Vagina (tissue), 2 donors: ENCODE data around the gene FZR1. TPM values are rescaled to one million over a fixed set of nuclear protein-coding genes. Genes with fewer than 3 reads are reported as not detected.
"Not testable (repeated sequence)": the region's sequence is repeated elsewhere in the genome, so short reads cannot be mapped to it uniquely, and the experiment has no call there.

ENCODE experiments used
- DNase-seq, 2 donors: peaks; one replicate each; pipeline ENCODE4 v3.0.0-alpha.2; 2017; ENCODE audit errors: extremely low spot score in 2 of 2
- H3K27ac ChIP-seq: fragments of 200-600 bp; sonication (generic); one replicate; pipeline ENCODE4 v1.5.1; 2019
- H3K27me3 ChIP-seq: fragments of 200-600 bp; sonication (generic); one replicate; pipeline ENCODE4 v1.5.1; 2019
- H3K36me3 ChIP-seq, 2 donors: fragments of 200-600 bp; sonication (generic); one replicate each; pipeline ENCODE4 v1.5.1; 2017 to 2019
- H3K4me1 ChIP-seq: fragments of 200-600 bp; sonication (generic); one replicate; pipeline ENCODE4 v1.5.1; 2019
- H3K4me3 ChIP-seq, 2 donors: fragments of 200-600 bp; sonication (generic); 1 replicate in 1 of 2; 2 replicates in 1 of 2; pipeline ENCODE4 v1.5.1; 2016 to 2019
- H3K9me3 ChIP-seq: fragments of 200-600 bp; sonication (generic); one replicate; pipeline ENCODE4 v1.5.1; 2019
- POLR2A ChIP-seq, 2 donors: fragments of 450-650 bp; IDR thresholded peaks; one replicate each; pipeline ENCODE4 v1.6.1; 2017; ENCODE audit warnings: antibody characterized with exemption in 2 of 2, mild to moderate bottlenecking in 2 of 2, moderate library complexity in 2 of 2
- POLR2AphosphoS5 ChIP-seq, 2 donors: sonication (generic); formaldehyde crosslinking; IDR thresholded peaks; one replicate each; pipeline ENCODE4 v1.9.0; 2017; ENCODE audit warnings: antibody characterized with exemption in 2 of 2, mild to moderate bottlenecking in 2 of 2, low read depth in 1 of 2; ENCODE audit not compliant: insufficient read depth in 1 of 2
- intact Hi-C: fragments of 100-400 bp; cut with DNase I; formaldehyde crosslinking; loops from one replicate; pipeline ENCODE4 v1.15.1; 2023
- total RNA-seq: library from RNA; depleted of rRNA; stranded (reverse); fragments of >200 nt; gene quantifications from one replicate; pipeline ENCODE4 v1.2.3, GENCODE V29; 2016
- TF ChIP-seq, protein P1 (sequence below), 3 experiments: fragments of 450-650 bp in 2 of 3; fragments of 200-600 bp in 1 of 3; sonication (generic) in 1 of 3; IDR thresholded peaks; one replicate each; pipeline ENCODE4 v1.5.1; 2017 to 2019; ENCODE audit warnings: antibody characterized with exemption in 3 of 3, mild to moderate bottlenecking in 2 of 3, moderate library complexity in 2 of 3

Gene FZR1
- total RNA-seq, 1 donor from 2014 or later = 29.2 TPM

GRCh38 chr19:3565139-3565538, 59.0 kb downstream of the FZR1 start:
- no peak overlapping the region for H3K27ac ChIP-seq
- DNase-seq = no peak
- H3K4me1 ChIP-seq = no peaks in the 10 kb centered on the region
- H3K27me3 ChIP-seq = no peaks in the 10 kb centered on the region
- no peak for TF ChIP-seq POLR2A (IDR thresholded peaks at IDR 0.05)
- TF ChIP-seq, protein P1, sequence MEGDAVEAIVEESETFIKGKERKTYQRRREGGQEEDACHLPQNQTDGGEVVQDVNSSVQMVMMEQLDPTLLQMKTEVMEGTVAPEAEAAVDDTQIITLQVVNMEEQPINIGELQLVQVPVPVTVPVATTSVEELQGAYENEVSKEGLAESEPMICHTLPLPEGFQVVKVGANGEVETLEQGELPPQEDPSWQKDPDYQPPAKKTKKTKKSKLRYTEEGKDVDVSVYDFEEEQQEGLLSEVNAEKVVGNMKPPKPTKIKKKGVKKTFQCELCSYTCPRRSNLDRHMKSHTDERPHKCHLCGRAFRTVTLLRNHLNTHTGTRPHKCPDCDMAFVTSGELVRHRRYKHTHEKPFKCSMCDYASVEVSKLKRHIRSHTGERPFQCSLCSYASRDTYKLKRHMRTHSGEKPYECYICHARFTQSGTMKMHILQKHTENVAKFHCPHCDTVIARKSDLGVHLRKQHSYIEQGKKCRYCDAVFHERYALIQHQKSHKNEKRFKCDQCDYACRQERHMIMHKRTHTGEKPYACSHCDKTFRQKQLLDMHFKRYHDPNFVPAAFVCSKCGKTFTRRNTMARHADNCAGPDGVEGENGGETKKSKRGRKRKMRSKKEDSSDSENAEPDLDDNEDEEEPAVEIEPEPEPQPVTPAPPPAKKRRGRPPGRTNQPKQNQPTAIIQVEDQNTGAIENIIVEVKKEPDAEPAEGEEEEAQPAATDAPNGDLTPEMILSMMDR (IDR thresholded peaks at IDR 0.05) = no peak
- no peaks in the 10 kb centered on the region for H3K9me3 ChIP-seq
- H3K4me3 ChIP-seq = no peak overlapping the region
- H3K36me3 ChIP-seq = no peaks in the 10 kb centered on the region
- intact Hi-C loops = no loop called here

GRCh38 chr19:3570042-3570441, 63.9 kb downstream of the FZR1 start:
- H3K4me1 ChIP-seq = peaks cover 22% of the 10 kb centered on the region
- DNase-seq, H3K36me3 ChIP-seq, intact Hi-C loops, H3K9me3 ChIP-seq, H3K27me3 ChIP-seq, H3K27ac ChIP-seq, H3K4me3 ChIP-seq: not testable (repeated sequence)

DNA sequence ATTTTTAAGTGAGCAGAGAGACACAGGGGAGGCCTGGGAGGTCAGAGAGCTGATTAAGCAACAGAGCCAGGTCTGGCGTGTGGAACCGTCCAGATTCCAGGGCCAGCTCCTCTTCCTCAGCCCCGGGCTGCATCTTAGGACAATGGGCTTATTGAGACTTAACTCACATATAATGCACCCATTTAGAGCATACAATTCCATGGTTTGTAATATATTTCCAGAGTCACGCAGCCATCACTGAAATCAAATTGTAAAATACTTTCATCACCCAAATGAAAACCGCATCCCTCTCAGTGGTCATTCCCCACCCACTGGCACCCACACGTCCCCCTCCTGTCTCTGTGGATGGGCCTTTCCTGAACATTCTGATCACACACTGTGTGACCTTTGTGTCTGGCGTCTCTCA, 64.5 kb downstream of the FZR1 start:
- Histone ChIP-seq H3K9me3 (no peaks in the 10 kb centered on the region), H3K4me1 (peaks cover 22% of the 10 kb centered on the region), H3K27me3 (no peaks in the 10 kb centered on the region), H3K4me3 (no peak overlapping the region), H3K27ac (no peak overlapping the region), H3K36me3 (no peaks in the 10 kb centered on the region)
- no peak for TF ChIP-seq POLR2A (IDR thresholded peaks at IDR 0.05)
- TF ChIP-seq, protein P1 (IDR thresholded peaks at IDR 0.05) = no peak
- TF ChIP-seq POLR2AphosphoS5 (IDR thresholded peaks at IDR 0.05; ENCODE audit: insufficient read depth in 1 of 2, low read depth in 1 of 2) = no peak
- intact Hi-C loops = no loop called here
- DNase-seq = no peak

GRCh38 chr19:3572132-3572854, 66.2 kb downstream of the FZR1 start:
- Histone ChIP-seq H3K36me3 (no peaks in the 10 kb centered on the region), H3K27ac (peak overlapping the region; percentile 85), H3K27me3 (no peaks in the 10 kb centered on the region), H3K4me3 (peak overlapping the region; percentile 90 to 92), H3K4me1 (peaks cover 34% of the 10 kb centered on the region), H3K9me3 (no peaks in the 10 kb centered on the region)
- DNase-seq = peak; percentile 99 to 100
- intact Hi-C loops = no loop called here
- TF ChIP-seq POLR2A (IDR thresholded peaks at IDR 0.05) = no peak
- TF ChIP-seq, protein P1 (IDR thresholded peaks at IDR 0.05) = no peak
- peak; percentile 66 to 74 for TF ChIP-seq POLR2AphosphoS5 (IDR thresholded peaks at IDR 0.05; ENCODE audit: insufficient read depth in 1 of 2, low read depth in 1 of 2)

DNA sequence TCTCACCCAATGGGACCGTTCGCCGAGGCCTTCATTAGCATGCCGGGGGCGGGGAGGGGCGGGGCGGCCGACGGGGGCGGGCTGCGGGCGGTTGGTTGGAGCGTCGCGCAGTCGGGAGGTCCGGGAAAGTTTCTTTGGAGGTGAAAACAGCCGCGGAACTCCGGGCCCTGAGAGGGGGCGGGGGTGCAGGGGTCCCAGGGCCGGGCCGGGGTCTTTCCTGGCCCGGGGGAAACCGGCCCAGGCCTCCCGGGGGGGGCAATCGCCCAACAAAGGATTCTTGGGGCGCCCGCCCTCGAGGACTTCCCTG, 66.7 kb downstream of the FZR1 start, which contains the start of gene HMG20B:
Gene HMG20B (plus strand): TSS at position 90 of the 307 bp plus-strand sequence. CDS start 366 bp downstream, outside the sequence.
- peak within 1 kb of the TSS; percentile 85 for H3K27ac ChIP-seq
- H3K36me3 ChIP-seq = no peaks in the 10 kb centered on the region
- no peaks in the 10 kb centered on the region for H3K9me3 ChIP-seq
- no peak for DNase-seq
- peaks cover 34% of the 10 kb centered on the region for H3K4me1 ChIP-seq
- no peaks in the 10 kb centered on the region for H3K27me3 ChIP-seq
- TF ChIP-seq, protein P1 (IDR thresholded peaks at IDR 0.05) = no peak
- TF ChIP-seq POLR2A (IDR thresholded peaks at IDR 0.05) (peak in 1 of 2 donors; percentile 47), POLR2AphosphoS5 (IDR thresholded peaks at IDR 0.05; ENCODE audit: insufficient read depth in 1 of 2, low read depth in 1 of 2) (peak; percentile 2 to 65)
- H3K4me3 ChIP-seq = peak within 1 kb of the TSS; percentile 90 to 92
- intact Hi-C loops = no loop called here
